Measurements from ENCODE around the gene CAMSAP1. TPM values are rescaled to one million over a fixed set of nuclear protein-coding genes. Genes with fewer than 3 reads are reported as not detected.
A peak's percentile ranks its signal among the peaks of the same experiment; 100 is the strongest.

Gene CAMSAP1
- total RNA-seq, 1 experiment from 2014 or later = 52.7 TPM

DNA sequence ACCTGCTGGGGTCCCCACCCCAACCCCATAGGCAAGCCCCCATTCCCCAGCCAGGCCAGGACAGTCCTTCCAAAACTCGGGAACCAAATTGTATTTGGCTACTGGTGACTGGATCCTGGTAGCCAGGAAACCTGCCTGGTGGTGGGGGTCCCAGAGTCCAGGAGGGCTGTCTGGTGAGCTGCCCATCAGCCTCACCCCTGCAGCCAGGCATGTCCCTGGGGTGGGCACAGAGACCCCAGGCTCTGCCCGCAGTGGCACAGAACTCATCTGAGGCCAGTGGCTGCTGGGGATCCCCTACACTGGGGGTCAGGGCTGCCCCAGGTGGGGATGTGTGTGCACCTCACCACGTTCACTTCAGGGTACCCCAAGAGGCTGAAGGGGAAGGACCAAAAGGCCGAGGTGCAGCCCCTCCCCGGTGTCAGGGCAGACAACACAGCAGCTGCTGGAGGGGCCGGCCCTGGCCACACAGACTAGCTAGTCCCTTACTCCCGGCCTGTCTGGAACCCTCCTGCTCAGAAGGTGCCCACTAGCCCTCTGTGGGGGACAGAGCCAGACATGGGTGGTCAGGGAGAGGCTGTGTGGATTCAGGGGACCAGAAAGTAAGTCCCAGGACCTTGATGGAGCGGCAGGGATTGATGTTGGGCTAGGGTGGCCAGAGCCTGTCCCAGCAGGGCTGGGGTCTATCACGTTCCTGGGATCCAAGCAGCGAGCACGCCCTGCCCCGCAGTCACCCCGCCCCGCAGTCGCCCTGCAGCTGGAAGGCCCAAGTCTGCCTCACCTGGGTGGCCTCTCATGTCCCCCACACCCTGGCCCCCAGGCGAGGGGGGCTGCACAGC lies 113.9 kb downstream of the CAMSAP1 start:
- H3K9ac ChIP-seq (ENCODE audit: extremely low read depth, insufficient read length, low read length) = no peak overlapping the region
- TF ChIP-seq, protein P1, sequence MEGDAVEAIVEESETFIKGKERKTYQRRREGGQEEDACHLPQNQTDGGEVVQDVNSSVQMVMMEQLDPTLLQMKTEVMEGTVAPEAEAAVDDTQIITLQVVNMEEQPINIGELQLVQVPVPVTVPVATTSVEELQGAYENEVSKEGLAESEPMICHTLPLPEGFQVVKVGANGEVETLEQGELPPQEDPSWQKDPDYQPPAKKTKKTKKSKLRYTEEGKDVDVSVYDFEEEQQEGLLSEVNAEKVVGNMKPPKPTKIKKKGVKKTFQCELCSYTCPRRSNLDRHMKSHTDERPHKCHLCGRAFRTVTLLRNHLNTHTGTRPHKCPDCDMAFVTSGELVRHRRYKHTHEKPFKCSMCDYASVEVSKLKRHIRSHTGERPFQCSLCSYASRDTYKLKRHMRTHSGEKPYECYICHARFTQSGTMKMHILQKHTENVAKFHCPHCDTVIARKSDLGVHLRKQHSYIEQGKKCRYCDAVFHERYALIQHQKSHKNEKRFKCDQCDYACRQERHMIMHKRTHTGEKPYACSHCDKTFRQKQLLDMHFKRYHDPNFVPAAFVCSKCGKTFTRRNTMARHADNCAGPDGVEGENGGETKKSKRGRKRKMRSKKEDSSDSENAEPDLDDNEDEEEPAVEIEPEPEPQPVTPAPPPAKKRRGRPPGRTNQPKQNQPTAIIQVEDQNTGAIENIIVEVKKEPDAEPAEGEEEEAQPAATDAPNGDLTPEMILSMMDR (conservative IDR thresholded peaks at IDR 0.05) = no peak
- H4K8ac ChIP-seq (replicated peaks; ENCODE audit: insufficient read length, low read depth, low read length) = no peak overlapping the region
- no peaks in the 10 kb centered on the region for H3K9me3 ChIP-seq (ENCODE audit: control insufficient read depth, low read depth, low read length)
- H2AK5ac ChIP-seq (ENCODE audit: insufficient read length, low read length) = no peak overlapping the region
- H3K4me2 ChIP-seq (ENCODE audit: insufficient read depth, insufficient read length, low read length) = no peak overlapping the region
- H3K9me3 Mint-ChIP-seq = no peaks in the 10 kb centered on the region
- H3K36me3 Mint-ChIP-seq (ENCODE audit: insufficient read depth in 1 of 3, low read depth in 3 of 3) = no peaks in the 10 kb centered on the region
- no peak overlapping the region for H2BK12ac ChIP-seq (ENCODE audit: insufficient read length, low read depth, low read length)
- no peak overlapping the region for H2BK15ac ChIP-seq (ENCODE audit: low read depth, low read length)
- no peaks in the 10 kb centered on the region for H3K27me3 ChIP-seq (ENCODE audit: insufficient read depth, low read length)
- H2BK20ac ChIP-seq (ENCODE audit: low read depth, low read length, poor library complexity, severe bottlenecking) = no peak overlapping the region
- no peak for DNase-seq
- no peaks in the 10 kb centered on the region for H4K20me1 ChIP-seq (ENCODE audit: control insufficient read depth, insufficient read depth, insufficient read length)
- no peak overlapping the region for H4K5ac ChIP-seq (ENCODE audit: insufficient read length, low read depth, low read length)
- no peak overlapping the region for H2AFZ ChIP-seq (ENCODE audit: low read length)
- H2BK120ac ChIP-seq (ENCODE audit: low read depth, low read length, poor library complexity, severe bottlenecking) = no peak overlapping the region
- H3K23me2 ChIP-seq (ENCODE audit: insufficient read length, low read depth, low read length, poor library complexity, severe bottlenecking) = no peaks in the 10 kb centered on the region
- no peaks in the 10 kb centered on the region; the same call in 1 of the 2 replicates for H3K27me3 Mint-ChIP-seq (ENCODE audit: low read depth)
- H4K91ac ChIP-seq (ENCODE audit: insufficient read length, low read depth, low read length) = no peak overlapping the region
- no CpG with 5 or more reads among the region's 16 CpGs for WGBS (ENCODE audit: extremely low coverage, insufficient read length, low lambda C conversion rate)
- H3K27ac Mint-ChIP-seq = peak overlapping the region in 1 of 3 experiments; percentile 40; a peak in 2 of 7 replicates
- H3K56ac ChIP-seq (ENCODE audit: insufficient read length, low read depth, low read length) = no peak overlapping the region
- H3K18ac ChIP-seq (ENCODE audit: insufficient read length, low read depth, low read length) = no peak overlapping the region
- no peak overlapping the region for H2BK5ac ChIP-seq (ENCODE audit: insufficient read length, low read length)
- H3T11ph ChIP-seq (ENCODE audit: low read length) = no peak overlapping the region
- H3K79me2 ChIP-seq (ENCODE audit: insufficient read depth, low read length) = no peaks in the 10 kb centered on the region
- no peaks in the 10 kb centered on the region for H3K79me1 ChIP-seq (ENCODE audit: insufficient read depth, low read depth, low read length, poor library complexity, severe bottlenecking)
- peaks cover 3 to 9% of the 10 kb centered on the region in 2 experiments; a peak in 3 of 4 replicates for H3K4me1 Mint-ChIP-seq
- H3K4me3 Mint-ChIP-seq = no peak overlapping the region
- no peaks in the 10 kb centered on the region for H3K4me1 ChIP-seq (ENCODE audit: insufficient read depth, low read length)
- H3K4ac ChIP-seq (ENCODE audit: low read depth, low read length) = no peak overlapping the region
- H3K14ac ChIP-seq (ENCODE audit: insufficient read depth, low read length) = no peak overlapping the region; the same call in 1 of the 2 replicates
- no peak overlapping the region for H3K27ac ChIP-seq (ENCODE audit: insufficient read length, low read depth, low read length)
- H3K23ac ChIP-seq (ENCODE audit: insufficient read length, low read depth, low read length) = no peak overlapping the region

Data from H9 (cell line).